ENCODE data around the gene STX18. TPM values are rescaled to one million over a fixed set of nuclear protein-coding genes. Genes with fewer than 3 reads are reported as not detected.

The STX18 gene
- total and polyA plus RNA-seq, 2 donors from 2014 or later, result 37.2 to 66.8 TPM

DNA sequence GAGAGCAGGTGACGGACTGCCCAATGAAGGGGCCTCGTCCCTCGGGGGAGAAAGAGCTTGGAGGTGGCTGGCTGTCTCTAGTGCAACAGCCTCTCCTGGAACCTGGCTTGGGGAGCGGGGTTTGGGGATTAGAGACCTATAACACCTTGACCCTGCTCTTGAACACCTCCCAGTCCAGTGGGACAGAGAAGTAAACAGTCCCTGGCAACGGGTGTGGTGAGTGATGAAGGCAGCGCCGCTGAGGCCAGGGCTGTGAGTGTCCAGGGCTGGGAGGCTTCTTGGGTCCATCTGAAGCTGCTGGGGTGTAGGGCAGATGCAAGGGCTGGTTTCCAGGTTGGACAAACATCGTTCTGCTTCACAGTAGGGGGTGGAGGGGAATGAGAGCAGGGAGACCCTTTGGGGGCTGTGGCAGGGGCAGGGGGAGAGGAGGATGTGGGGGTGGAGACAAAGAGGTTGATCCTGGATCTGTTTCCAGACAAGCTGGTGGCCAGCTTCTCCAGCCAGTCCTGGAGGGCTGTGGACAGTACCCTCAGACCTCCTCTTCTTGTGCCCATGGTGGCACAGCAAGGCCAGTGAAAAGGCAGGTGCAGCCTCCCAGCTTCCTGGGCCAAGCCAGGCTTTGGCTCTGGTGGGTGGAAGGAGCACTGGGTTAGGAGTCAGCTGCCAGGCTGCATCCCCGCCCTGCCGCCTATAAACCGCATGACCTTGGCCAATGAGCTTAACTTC lies 151.2 kb downstream of the STX18 start:
- intact Hi-C loops (cut with DNase I), result no loop called here
- Histone ChIP-seq H3K27me3 (ENCODE audit: control insufficient read depth, insufficient read depth, low read length) (no peaks in the 10 kb centered on the region), H3K4me1 (ENCODE audit: control insufficient read depth in 2 of 3, insufficient read depth in 2 of 3, low read depth in 1 of 3, low read length in 3 of 3) (peaks cover 0 to 3% (median 0%) of the 10 kb centered on the region in 3 donors), H3K27ac (ENCODE audit: low read depth in 2 of 2, low read length in 2 of 2) (no peak overlapping the region), H3K36me3 (ENCODE audit: control insufficient read depth in 2 of 3, insufficient read depth in 3 of 3, low read length in 3 of 3) (no peaks in the 10 kb centered on the region), H3K4me3 (ENCODE audit: low read length in 3 of 3) (no peak overlapping the region), H3K9me3 (ENCODE audit: control insufficient read depth in 2 of 3, insufficient read depth in 1 of 3, low read length in 3 of 3) (no peaks in the 10 kb centered on the region), H3K9ac (ENCODE audit: low read length in 3 of 3) (no peak overlapping the region)
- FAIRE-seq, result no peak
- TF ChIP-seq, protein P1, sequence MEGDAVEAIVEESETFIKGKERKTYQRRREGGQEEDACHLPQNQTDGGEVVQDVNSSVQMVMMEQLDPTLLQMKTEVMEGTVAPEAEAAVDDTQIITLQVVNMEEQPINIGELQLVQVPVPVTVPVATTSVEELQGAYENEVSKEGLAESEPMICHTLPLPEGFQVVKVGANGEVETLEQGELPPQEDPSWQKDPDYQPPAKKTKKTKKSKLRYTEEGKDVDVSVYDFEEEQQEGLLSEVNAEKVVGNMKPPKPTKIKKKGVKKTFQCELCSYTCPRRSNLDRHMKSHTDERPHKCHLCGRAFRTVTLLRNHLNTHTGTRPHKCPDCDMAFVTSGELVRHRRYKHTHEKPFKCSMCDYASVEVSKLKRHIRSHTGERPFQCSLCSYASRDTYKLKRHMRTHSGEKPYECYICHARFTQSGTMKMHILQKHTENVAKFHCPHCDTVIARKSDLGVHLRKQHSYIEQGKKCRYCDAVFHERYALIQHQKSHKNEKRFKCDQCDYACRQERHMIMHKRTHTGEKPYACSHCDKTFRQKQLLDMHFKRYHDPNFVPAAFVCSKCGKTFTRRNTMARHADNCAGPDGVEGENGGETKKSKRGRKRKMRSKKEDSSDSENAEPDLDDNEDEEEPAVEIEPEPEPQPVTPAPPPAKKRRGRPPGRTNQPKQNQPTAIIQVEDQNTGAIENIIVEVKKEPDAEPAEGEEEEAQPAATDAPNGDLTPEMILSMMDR (IDR thresholded peaks at IDR 0.05; ENCODE audit: borderline replicate concordance, extremely low read depth, insufficient read depth), result no peak
- DNase-seq, result peak in 1 of 5 donors; percentile 37

DNA sequence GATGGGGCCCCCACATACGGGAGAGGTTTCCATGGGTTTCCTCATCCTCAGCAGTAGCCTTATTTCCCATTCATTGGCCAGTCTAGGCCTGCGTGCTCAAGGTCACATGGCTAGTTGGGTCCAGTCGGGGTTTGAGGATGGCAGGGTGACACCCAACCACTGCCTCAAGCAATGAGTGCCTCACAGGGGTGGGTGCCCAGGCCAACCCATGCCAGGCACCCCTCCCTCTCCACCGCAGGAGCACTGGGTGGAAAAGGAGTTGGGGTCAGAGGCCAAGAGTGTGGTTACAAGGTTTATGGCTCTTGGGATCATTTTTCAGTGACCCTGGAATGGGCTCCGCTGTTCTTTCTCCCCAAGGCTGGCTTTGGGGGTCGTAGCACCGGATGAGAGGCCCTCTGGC lies 151.8 kb downstream of the STX18 start:
- TF ChIP-seq, protein P1 (IDR thresholded peaks at IDR 0.05; ENCODE audit: borderline replicate concordance, extremely low read depth, insufficient read depth), result no peak
- FAIRE-seq (no peak), DNase-seq (no peak)
- Histone ChIP-seq H3K36me3 (ENCODE audit: control insufficient read depth in 2 of 3, insufficient read depth in 3 of 3, low read length in 3 of 3) (no peaks in the 10 kb centered on the region), H3K27ac (ENCODE audit: low read depth in 2 of 2, low read length in 2 of 2) (no peak overlapping the region), H3K27me3 (ENCODE audit: control insufficient read depth, insufficient read depth, low read length) (peaks cover under 1% of the 10 kb centered on the region), H3K4me3 (ENCODE audit: low read length in 3 of 3) (no peak overlapping the region), H3K9me3 (ENCODE audit: control insufficient read depth in 2 of 3, insufficient read depth in 1 of 3, low read length in 3 of 3) (no peaks in the 10 kb centered on the region), H3K4me1 (ENCODE audit: control insufficient read depth in 2 of 3, insufficient read depth in 2 of 3, low read depth in 1 of 3, low read length in 3 of 3) (peaks cover 0 to 3% (median 0%) of the 10 kb centered on the region in 3 donors), H3K9ac (ENCODE audit: low read length in 3 of 3) (no peak overlapping the region)
- intact Hi-C loops (cut with DNase I), result no loop called here

DNA sequence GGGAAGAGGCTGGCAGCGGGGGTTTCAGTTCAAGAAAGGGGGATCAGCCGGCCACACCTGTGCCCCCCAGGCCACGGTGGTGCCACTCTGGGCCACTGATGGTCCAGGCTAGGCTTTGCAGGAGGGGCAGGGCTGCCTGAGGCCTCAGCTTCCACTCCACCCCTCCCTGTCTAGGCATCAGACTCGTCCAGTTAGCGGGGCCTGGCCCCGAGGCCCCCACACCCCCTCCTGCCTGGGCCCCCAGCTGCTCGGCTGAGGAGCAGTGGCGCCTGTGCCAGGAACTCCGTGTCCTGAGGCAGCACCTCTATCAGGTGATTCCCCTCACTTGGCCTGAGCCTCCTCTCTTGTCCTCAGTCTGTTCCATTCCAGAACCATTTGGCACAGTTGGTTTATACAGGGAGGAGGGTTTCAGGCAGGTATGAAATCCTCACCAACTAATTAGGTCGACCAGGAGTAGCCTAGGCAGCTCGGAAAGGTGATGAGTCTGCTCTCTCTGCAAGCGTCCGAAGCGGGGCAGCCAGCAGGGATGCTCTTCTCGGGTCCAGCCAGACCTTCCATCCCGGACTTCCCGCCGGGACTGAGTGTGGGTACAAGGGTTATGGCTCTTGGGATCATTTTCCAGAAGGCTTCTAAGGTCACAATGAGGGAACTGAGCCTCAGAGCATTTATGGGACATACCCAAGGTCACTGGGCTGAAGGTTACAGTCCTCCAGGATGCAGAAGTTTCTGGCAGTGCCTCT lies 152.8 kb downstream of the STX18 start:
- Histone ChIP-seq H3K36me3 (ENCODE audit: control insufficient read depth in 2 of 3, insufficient read depth in 3 of 3, low read length in 3 of 3) (no peaks in the 10 kb centered on the region), H3K4me1 (ENCODE audit: control insufficient read depth in 2 of 3, insufficient read depth in 2 of 3, low read depth in 1 of 3, low read length in 3 of 3) (peaks cover 0 to 3% (median 0%) of the 10 kb centered on the region in 3 donors), H3K9me3 (ENCODE audit: control insufficient read depth in 2 of 3, insufficient read depth in 1 of 3, low read length in 3 of 3) (no peaks in the 10 kb centered on the region), H3K9ac (ENCODE audit: low read length in 3 of 3) (no peak overlapping the region), H3K4me3 (ENCODE audit: low read length in 3 of 3) (no peak overlapping the region), H3K27me3 (ENCODE audit: control insufficient read depth, insufficient read depth, low read length) (peaks cover 10% of the 10 kb centered on the region), H3K27ac (ENCODE audit: low read depth in 2 of 2, low read length in 2 of 2) (no peak overlapping the region)
- DNase-seq (peak in 1 of 5 donors; percentile 46), FAIRE-seq (no peak)
- intact Hi-C loops (cut with DNase I), result no loop called here
- TF ChIP-seq, protein P1 (IDR thresholded peaks at IDR 0.05; ENCODE audit: borderline replicate concordance, extremely low read depth, insufficient read depth), result no peak
